Pulmonary artery endothelial cell (primary cell): ENCODE results near the gene SRP14. TPM values are rescaled to one million over a fixed set of nuclear protein-coding genes. Genes with fewer than 3 reads are reported as not detected.

Experiments
- DNase-seq: peaks from one replicate; pipeline ENCODE4 v3.0.0-alpha.2; 2011; ENCODE audit warnings: low read depth, low spot score
- total RNA-seq: library from RNA; depleted of rRNA; stranded (reverse); fragments of >200 nt; gene quantifications from 2 replicates; pipeline ENCODE4 v1.2.3, GENCODE V29; 2014

SRP14 gene
- total RNA-seq, 1 donor from 2014 or later, result 219 TPM

DNA sequence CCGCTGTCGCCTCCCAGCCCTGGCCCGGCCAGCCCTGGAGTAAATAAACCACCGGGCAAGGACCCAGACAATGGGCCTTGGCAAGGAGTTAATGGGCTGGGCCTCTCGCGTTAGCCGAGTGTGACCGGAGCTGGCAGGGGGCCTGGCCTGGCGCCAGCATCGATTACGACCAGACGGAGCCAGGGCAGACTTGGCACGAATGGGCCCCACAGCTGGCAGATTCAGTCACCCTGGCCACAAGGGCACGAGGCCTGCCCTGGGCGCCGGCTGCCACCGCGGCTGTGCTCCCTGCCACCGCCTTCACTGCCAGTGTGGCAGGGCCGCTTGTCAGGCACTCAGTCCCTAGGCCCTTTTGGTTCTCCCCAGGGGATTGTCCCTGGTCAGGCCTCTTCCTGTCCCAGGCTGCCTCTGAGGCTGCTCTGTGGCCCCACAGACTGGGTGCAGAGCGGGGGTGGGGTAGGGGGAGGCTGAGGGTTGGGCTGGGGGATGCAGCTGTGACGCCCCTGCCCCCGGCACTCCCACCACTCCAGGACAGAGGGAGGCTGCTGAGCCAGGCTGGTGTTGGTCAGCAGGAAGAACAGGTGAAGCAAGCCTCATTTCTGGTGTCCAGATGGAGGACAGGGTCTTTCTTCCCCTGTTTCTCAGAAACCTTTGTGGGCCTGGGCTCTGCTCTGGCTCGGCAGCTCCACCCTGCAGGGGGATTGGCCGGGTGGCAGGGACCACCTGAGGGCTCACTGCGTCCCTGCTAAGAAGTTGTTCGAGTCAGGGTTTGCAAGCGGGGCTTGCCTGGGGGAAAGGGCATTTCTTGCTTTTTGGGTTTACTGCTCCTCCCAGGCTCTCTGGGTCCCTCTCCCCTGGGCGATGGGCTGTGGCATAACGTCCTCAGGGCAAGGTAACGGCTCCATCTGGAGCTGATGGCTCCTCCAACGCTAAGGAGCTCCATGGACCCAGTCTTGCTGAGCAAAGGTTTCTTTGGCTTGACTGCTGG, 30.5 kb upstream of the SRP14 start:
- DNase-seq, result peak; percentile 45

DNA sequence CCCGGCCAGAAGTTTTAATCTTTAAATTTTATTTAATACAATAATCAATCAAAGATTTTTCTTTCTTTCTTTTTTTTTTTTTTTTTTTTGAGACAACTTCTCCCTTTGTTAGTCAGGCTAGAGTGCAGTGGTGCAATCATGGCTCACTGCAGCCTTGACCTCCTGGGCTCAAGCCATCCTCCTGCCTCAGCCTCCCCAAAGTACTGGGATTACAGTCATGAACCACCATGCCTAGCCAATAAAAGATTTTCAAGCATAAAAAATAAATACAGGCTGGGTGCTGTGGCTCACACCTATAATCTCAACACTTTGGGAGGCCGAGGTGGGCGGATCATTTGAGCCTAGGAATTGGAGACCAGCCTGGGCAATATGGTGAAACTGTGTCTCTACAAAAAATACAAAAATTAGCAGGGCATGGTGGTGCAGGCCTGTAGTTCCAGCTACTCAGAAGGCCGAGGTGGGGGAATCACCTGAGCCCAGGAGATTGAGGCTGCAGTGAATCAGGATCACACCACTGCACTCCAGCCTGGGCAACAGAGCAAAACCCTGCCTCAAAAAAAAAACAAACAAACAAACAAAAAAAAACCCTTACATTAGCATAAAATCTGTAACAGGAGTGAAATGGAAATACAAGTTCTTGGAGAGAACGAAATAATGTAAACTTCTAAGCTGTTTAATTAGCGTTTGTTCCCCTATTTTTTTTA, 29.1 kb upstream of the SRP14 start:
- DNase-seq, result no peak

DNA sequence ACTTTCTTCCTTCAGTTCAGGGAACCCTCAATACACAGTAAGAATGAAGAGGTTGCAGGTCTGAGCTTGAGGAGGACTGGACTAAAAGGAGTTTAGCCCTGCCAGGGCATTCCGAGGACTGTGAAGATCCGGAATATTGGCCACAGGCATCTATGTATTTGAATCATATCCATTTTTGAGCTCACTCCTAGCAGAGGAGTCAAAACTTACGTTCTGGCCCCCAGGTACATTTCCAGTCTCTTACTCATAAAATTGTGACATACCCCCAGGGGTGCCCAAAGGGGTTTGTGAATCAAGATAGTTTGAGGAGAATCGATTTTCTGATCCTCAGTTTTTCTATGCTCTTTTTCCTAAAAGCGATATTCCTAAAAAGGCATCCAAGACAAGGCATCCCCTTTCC, 27.6 kb upstream of the SRP14 start:
- no peak for DNase-seq

DNA sequence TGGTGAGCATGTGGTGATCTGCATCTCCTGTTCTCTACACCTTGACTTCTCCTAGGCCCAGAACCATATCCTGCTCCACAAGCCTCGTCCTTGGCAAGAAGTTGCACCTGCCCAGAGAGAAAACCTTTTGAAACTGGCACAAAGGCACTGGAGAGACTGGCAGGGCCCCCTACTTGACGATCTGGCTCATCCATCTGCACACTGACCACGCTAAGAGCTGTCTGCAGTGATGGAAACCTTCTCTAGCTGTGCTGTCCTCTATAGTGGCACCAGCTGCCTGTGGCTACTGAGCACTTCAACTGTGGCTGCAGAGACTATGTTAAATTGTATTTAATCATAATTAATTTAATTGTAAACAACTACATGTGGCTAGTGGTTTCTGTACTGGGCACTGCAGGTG, 26.2 kb upstream of the SRP14 start:
- no peak for DNase-seq

DNA sequence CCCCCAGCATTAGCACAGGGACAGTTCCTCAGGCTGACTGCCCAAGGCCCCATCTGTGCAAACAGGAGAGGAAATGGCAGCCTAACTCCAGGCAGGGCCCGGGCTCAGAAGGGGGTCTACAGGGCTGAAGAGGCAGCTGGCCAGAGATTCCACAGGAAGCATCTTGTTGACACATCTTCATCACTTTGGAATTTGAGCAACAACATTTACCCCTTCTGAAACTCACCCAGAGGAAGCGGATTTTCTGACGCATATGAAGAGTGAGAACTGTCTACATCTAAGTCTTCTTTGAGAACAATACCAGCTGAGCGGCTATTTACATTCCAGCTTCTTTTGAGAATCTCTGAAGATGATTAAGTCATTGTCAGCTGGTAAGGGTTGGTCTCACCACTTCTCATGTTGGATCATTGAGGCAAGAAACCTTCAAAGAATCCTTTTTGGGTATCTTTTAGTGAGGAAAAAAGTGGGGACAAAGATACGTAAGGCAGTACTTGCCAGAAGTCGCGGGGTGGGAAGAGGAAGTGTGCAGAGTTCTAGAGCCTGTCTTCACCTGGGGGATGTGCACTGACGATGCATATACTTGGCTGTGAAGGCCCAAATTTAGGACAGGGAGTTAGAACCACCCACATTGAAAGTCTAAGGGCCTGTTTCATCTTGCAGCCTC, 25.4 kb upstream of the SRP14 start:
- DNase-seq, result peak; percentile 68

DNA sequence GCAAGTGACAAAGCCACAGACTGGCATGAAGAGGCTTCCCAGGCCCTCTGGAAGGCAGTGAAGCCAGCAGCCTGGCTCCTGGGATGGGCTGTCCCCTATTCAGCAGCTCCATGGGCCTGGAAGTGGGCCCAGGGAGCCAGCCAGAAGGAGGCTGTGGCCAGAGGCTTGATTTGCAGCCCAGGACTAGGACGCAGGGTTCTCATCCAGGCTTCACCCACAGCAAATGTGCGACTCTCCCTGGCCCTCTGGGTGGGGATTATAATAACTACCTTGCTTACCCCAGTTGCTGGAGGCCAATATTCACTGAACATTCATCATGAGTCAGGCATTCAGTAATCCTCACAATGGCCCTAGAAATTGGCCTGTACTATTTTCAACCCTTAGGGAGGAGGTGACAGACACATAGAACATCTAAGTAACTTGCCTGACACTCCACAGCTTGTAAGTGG, 24.6 kb upstream of the SRP14 start:
- DNase-seq, result no peak

DNA sequence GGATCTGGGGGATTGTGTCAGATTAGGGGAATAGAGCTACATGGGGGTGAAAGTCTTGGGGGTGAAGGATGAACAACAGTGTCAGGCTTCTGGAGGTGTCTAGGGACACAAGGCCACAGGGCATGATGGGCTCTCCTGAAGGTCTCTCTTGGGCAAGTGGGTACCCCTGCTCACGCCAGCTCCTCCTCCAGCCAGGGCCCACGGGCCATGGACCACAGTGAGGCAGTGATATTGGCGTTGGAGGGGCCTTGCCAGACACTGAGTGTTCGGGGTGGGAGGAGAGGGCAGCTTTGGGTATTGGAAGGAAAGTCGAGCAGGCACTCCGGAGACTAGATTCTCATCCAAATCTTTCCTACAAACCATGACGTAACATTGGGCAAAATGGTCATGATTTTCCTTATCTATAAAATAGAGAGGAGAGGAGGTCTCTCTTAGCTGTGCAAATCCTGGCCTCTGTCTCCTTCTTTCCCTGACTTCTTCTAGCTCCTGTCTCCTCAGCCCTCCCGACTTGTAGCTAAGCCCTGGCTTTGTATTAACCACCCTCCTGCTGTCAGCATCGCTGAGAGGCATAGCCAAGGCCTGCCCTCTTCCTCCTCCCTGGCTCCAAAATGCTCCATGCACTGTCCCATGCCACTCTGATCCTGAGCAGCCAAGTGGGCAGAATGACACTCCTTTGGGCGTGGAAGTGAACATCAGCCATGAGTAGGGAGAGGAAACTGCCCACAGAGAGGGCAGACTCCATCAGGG, 24.0 kb upstream of the SRP14 start:
- no peak for DNase-seq

DNA sequence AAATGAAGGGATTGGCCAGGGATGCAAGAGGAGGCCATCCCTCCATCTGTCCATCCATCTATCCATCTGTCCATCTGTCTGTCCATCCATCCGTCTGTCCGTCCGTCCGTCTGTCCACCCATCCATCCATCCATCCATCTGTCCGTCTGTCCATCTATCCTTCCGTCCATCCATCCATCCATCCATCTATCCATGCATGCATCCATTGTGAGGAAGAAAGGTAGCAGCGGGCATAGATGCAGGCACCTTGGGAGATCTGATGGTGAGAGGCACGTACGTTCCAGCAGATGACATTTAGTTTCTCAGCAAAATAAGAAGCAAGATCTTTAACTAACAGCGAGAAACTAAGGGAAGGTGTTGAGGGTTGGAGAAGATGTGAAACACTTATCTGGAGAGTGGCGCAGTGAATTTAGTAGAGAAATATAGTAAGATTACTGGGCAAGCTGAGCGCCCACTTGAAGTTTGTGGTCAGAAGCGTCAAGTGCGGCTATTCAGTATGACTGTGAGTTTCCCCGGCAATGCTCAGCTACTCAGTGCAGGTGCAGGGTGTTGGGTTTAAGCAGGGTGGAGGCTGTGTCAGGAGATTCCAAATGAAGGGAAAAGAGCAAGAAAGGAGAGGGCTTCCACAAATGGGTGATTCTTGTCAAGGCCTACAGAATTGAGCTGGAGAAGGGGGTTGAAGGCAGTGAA, 22.4 kb upstream of the SRP14 start:
- no peak for DNase-seq

DNA sequence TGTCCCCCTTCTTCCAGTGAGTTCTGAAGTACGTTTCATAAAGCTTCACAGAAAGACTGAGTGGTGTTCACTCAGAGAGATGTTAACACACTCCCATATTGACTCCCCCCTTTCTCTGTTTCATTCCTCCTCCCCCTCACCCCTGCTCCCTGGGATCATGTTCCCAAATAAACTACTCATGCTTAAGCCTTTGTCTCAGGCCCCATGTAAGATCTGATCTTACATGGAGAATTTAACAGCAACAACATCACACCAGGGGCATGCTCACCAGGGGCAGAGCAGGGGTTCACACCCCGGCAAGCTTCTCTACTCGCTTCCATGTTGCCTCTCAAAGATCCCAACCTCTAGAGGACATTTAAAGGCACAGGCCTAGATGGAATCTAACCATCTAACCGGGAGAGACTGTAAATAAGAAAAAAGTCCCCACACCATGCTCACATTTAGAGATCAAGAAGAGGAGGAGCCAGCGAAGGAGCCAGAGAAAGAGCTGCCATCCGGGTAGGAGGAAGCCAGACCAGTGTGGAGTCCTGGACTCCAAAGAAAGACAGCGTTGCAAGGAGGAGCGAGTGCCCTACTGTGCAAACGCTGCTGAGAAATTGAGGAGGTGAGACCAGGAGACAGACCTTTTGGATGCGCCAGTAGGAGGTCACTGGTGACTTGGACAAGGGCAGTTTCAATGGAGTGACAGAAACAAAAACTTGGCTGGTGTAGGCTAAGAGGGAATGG, 21.4 kb upstream of the SRP14 start:
- no peak for DNase-seq

DNA sequence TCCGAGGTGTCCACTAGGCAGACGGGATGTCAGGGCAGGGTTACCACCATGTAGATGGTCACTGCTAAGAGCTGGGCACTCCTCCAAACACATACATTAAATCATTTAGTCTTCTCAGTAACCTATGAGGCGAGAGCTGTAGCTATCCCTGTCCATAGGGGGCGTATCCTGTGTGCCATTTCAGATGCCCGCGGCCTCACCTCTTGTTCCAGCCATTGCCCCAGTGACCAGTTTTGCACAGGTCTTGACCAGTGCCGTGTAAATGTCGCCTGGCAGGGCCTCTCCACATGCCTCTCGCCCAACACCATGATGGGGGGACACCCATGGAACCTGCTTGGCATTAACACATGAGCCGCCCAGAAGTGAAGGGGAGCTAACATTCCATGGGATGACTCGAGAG, 20.8 kb upstream of the SRP14 start:
- DNase-seq, result no peak

DNA sequence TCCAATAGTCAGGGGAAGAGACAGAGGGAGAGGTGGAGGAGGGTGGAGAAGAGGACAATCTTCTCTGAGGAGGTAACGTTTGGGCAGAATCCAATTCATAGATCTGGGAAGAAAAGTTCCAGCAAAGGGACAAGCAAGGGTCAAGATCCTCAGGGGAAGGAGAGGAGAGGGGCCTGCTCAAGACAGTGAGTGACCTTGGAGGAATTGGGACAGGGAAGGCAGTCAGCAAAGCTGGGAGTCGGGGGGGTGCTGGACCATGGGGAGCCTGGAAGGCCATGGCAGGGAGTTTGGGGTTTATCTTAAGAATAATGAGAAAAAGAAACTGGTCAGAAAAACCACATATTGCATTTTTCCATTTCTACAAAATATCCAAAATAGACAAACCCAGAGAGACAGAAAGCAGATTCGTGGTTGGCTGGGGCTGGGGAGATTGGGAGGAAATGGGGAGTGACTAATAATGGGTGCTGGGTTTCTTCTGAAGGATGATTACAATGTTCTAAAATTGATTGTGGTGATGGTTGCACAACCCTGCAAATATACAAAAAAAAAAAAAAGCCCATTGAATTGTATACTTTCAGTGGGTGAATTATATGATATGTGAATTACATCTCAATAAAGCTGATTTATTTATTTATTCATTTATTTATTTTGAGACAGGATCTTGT, 19.6 kb upstream of the SRP14 start:
- DNase-seq, result no peak

DNA sequence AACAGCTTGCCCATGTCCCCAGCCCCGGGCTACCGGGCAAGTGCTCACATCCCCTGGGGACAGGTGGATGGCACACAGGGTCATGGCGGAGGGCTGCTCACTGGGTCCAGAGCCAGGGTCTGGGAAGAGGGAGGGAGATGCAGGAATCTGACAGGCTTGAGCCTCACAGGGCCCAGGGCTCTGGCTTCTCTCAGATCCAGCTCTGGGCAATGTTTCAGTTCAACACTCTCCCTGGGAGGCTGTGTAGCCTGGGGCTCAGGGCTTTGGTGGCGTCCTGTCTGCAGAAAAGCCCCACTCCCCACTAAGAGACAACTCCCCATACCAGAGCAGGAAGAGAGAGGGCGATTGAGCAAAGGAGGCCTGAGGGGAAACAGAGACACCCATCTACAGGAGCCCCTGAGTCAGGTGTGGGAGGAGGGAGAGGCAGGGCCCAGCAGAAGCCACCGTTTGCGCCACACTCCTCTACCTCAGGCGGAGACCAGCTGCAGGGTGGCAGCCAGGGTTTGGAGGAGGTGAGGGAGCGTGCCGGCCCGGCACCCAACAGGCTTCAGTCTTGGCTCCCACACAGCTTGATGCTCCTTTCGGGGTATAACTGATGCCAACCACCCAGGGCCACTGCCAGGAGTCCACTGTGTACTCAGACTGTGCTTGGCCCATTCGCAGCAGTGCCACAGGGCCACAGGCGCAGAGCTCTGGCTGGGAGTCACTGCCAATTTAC, 16.8 kb upstream of the SRP14 start:
- no peak for DNase-seq

DNA sequence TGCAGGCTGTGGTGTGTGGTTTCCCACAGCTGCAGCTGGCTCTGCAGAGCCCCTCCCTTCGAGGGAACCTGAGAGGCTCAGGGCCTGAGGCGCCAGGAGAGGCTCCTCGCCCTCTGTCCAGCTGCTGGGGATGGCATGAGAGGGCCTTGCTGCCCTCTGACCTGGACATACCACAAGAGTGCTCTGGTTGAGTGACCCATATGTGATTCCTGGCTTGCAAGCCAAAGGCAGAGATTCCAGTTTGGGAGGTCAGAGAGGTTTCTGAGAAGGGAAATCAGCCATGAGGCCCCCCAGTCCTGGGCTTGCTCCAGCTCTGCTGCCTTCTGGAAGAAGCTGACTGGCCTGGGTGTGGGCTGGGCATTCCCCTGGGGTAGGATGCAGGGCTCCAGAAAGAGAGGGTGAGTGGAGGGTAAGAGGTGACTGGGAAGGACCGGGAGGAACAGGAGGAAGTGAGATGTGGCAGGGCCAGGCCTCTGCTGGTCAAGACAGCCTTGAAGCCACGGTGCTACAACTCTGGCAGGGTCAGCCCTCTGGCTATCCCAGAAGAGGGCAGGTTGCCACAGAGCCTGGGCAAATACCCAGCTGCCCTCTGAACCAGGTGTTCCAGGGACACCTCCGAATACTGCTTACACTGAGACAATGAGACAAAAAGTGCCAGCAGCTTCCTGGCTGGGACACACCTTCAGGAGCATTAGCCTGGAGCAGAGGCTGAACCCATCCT, 16.0 kb upstream of the SRP14 start:
- DNase-seq, result no peak

DNA sequence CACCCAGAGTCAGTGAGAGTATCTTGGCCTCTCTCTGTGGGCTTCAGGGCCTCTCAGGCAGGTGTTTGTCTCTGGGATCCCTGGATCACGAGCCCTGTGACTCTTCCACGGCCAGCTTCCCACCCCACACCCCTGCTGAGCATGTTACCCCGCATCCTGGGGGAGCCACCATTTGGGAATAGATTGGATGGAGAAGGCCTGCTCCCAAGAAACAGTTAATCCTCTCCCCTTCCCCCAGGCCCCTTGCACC, 15.5 kb upstream of the SRP14 start:
- DNase-seq, result no peak

DNA sequence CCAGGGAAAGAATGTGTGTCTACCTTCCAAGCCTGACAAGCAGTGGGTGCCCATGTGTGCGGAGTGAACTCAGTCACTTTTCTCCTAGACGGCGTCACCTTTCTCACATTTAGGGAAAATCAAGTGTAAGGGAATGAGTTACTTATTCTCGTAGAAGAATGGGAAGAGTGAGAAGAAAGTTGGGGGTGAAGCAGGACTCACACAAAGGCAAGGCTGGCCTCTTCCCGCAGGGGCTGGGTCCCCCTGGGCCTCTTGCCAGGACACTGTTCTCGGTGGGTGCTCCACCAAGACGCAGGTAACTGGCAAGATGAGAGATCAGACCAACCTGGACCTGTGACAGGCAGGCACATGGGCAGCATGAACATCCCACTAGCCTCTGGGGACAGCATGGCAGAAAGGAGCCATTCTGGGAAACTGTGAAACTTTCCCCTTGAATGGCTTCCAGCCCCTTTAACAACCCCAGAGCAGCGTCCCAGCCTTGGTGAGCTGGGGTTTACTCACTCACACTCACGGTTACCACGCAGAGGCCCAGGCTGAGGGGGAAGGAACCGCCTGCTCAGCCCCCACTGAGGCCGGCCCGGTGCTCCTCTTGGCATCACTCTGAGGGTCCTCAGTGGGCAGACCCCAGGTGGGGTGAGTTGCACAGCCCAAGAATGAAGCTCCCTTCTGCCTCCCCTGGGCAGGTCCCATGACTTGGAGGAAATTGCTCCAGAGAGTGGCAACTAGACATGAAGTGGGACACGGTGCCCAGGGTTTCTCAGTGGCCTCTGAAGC, 15.0 kb upstream of the SRP14 start:
- no peak for DNase-seq

DNA sequence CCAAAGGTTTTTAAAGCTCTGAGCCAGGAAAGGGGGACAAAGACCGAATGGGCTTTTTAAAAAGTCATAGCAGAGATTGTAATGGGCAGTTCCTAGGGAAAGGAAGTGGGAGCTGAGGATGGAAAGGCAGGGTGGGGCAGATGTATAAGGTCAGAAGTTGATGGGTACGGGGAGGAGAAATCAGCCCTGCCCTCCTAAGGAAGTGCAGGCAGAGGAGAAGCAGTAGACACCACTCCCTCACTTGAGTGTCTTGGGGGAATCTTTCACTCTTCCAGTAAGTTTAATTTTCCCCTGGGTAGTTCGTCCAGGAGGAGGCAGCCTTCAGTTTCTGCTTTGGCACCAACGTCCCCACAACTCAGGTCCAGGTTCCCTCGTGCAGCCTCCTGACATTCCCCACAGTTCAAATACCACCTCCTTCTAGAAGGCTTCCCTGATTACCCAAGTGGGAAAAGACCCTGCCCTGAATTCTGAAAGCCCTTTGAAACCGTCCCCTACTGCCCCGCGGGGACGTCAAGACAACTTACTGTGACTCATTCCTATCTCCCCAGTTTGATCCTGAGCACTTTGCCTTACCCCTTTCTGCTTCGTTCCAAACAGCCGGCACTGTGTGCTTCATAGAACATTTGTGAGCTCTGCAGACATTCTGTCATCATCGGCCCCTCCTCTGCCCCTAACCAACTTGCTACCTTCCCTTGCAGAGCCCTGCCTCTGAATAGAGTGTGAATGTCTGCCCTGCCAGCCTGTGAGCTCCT, 14.3 kb upstream of the SRP14 start:
- no peak for DNase-seq

DNA sequence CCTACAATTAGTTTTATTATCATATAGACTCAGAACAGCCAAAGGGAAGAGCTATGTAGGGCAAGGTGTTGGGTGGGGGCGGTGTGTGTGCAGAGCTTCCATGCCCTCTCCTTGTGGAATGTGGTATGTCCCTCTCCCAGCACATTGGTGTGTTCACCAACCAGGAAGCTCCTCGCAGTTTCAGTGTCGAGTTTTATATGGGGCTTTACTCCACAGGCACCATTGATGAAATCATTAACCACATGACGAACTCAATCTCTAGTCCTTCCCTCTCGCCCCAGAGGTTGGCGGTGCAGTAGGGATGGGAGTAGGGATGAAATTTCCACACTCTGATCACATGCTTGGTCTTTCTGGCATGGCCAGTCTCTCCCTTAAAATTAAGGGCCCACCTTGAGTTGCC, 13.6 kb upstream of the SRP14 start:
- no peak for DNase-seq
